Measurements from ENCODE around the gene STK38L.

Gene STK38L

GRCh38 chr12:27359578-27360340 lies 115.7 kb downstream of the STK38L start:
- DNase-seq = peak; percentile 49

DNA sequence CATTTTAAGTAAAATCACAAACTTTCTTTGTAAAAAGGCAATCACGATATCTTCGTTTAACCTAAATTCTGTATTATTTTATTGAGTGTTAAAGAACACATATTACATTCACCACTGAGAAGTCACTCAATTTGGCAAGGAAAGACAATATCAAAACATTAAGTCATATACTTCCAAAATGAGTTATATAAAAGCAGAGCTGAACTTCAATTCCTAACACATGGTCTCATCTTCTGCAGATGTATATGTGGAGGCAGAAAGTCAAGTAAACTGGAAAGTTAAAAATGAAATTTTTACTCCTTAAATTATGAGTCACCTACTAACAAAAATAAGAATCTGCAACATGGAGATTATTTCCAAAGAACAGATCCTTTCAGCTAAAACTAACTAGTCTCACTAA lies 117.3 kb downstream of the STK38L start:
- DNase-seq = no peak

GRCh38 chr12:27366621-27367020 lies 122.5 kb downstream of the STK38L start:
- DNase-seq = no peak

GRCh38 chr12:27367078-27367477 lies 123.0 kb downstream of the STK38L start:
- no peak for DNase-seq
